OCI-LY1 (cell line): ENCODE data around the gene ATXN7L3B.
"Not testable (repeated sequence)": the region's sequence is repeated elsewhere in the genome, so short reads cannot be mapped to it uniquely, and the experiment has no call there.

Source experiments
- H2AFZ ChIP-seq: fragments of 200-600 bp; sonication (generic), shearing (Covaris generic); 2 replicates; pipeline ENCODE4 v1.6.0; 2014; ENCODE audit warnings: antibody characterized with exemption, mild to moderate bottlenecking, low read length
- H3F3A ChIP-seq: fragments of 200-600 bp; sonication (generic), shearing (Covaris generic); 2 replicates; pipeline ENCODE4 v1.6.0; 2014; ENCODE audit warnings: mild to moderate bottlenecking, antibody characterized with exemption, low read length, moderate library complexity; ENCODE audit not compliant: insufficient read depth
- H3K27ac ChIP-seq: fragments of 200-600 bp; sonication (generic); 2 replicates; pipeline ENCODE4 v1.5.1; 2014; ENCODE audit warnings: low read length, mixed run types, mild to moderate bottlenecking, low read depth; ENCODE audit not compliant: poor library complexity, severe bottlenecking
- H3K27me3 ChIP-seq: fragments of 200-600 bp; sonication (generic); 2 replicates; pipeline ENCODE4 v1.6.0; 2014; ENCODE audit warnings: antibody characterized with exemption, mild to moderate bottlenecking, low read length, moderate library complexity; ENCODE audit not compliant: insufficient read depth
- H3K36me3 ChIP-seq: fragments of 200-600 bp; sonication (generic); 2 replicates; pipeline ENCODE4 v1.6.1; 2014; ENCODE audit warnings: mild to moderate bottlenecking, antibody characterized with exemption, low read length, moderate library complexity, mixed read lengths; ENCODE audit not compliant: insufficient read depth
- H3K4me1 ChIP-seq: fragments of 200-600 bp; sonication (generic); 2 replicates; pipeline ENCODE4 v1.5.1; 2014; ENCODE audit warnings: mild to moderate bottlenecking, low read length, moderate library complexity; ENCODE audit not compliant: insufficient read depth, severe bottlenecking
- H3K4me2 ChIP-seq: fragments of 200-600 bp; sonication (generic), shearing (Covaris generic); 2 replicates; pipeline ENCODE4 v1.6.1; 2014; ENCODE audit warnings: low read length
- H3K4me3 ChIP-seq: fragments of 200-600 bp; sonication (generic); 2 replicates; pipeline ENCODE4 v1.5.1; 2014; ENCODE audit warnings: low read length, low read depth, mild to moderate bottlenecking, mixed read lengths; ENCODE audit not compliant: poor library complexity, severe bottlenecking
- H3K79me2 ChIP-seq: fragments of 200-600 bp; shearing (Covaris generic); 2 replicates; pipeline ENCODE4 v1.6.1; 2016; ENCODE audit warnings: mixed run types, low read length, mixed read lengths; ENCODE audit not compliant: insufficient read depth
- H3K9ac ChIP-seq: fragments of 200-600 bp; sonication (generic), shearing (Covaris generic); 2 replicates; pipeline ENCODE4 v1.6.1; 2014; ENCODE audit warnings: mild to moderate bottlenecking, low read length, mixed read lengths
- H3K9me2 ChIP-seq: fragments of 200-600 bp; sonication (generic), shearing (Covaris generic); 2 replicates; pipeline ENCODE4 v1.6.1; 2014; ENCODE audit warnings: low read depth, mild to moderate bottlenecking, low read length, mixed read lengths
- H3K9me3 ChIP-seq: fragments of 200-600 bp; shearing (Covaris generic); 2 replicates; pipeline ENCODE4 v1.6.1; 2014; ENCODE audit warnings: low read length, mixed read lengths
- H4K20me1 ChIP-seq: fragments of 200-600 bp; sonication (generic), shearing (Covaris generic); 2 replicates; pipeline ENCODE4 v1.6.0; 2016; ENCODE audit warnings: mild to moderate bottlenecking, low read length; ENCODE audit not compliant: insufficient read depth
- EZH2 ChIP-seq: fragments of 200-600 bp; sonication (generic), shearing (Covaris generic); IDR thresholded peaks from 2 replicates; pipeline ENCODE4 v1.8.0; 2017; ENCODE audit warnings: borderline replicate concordance, mixed run types, mild to moderate bottlenecking, antibody characterized with exemption, low read length, moderate library complexity, mixed read lengths
- TF ChIP-seq, protein P1 (sequence below): fragments of 200-600 bp; sonication (generic), shearing (Covaris generic); IDR thresholded peaks from 2 replicates; pipeline ENCODE4 v1.5.1; 2017; ENCODE audit warnings: mild to moderate bottlenecking, antibody characterized with exemption, low read length, moderate library complexity, mixed read lengths

Gene ATXN7L3B

DNA sequence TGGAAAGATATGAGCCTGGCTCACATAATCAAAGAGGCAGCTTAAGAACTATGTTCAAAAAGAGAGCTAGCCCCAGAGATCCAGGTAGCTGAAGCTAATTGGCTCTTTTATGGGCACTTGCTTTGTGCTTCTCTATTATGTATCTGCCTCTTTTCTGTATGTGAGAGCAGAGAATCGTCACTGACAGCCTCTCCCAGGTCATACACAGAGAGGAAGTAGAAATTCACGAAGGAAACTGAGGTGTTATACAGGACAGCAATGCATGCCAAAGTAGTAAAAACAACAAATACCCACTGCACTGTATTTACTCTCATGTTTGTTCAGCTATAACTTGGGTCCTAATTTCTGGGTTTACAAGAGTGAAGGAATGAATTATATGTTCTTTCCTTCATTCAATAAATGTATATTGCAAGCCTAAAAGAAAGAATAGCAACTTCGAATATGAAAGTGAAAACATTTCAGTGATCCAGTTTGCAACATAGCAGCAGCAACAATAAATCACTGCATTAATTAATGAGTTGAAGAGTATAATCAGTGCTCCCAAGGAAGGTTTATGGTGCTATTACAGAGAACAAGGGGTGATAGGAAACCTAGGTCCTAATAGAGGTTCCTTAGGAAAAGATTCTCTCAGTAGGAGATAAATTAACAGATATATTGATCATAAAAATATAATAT is 47.1 kb upstream of the ATXN7L3B start:
- Histone ChIP-seq H3K27ac (no peak overlapping the region), H3K36me3 (no peaks in the 10 kb centered on the region), H3K9me2 (no peaks in the 10 kb centered on the region), H3K9me3 (no peaks in the 10 kb centered on the region), H3K9ac (no peak overlapping the region), H2AFZ (no peak overlapping the region), H3K4me1 (no peaks in the 10 kb centered on the region), H3K4me3 (no peak overlapping the region), H3F3A (no peaks in the 10 kb centered on the region), H4K20me1 (no peaks in the 10 kb centered on the region), H3K79me2 (no peaks in the 10 kb centered on the region), H3K4me2 (no peak overlapping the region), H3K27me3 (no peaks in the 10 kb centered on the region)
- TF ChIP-seq EZH2: no peak
- TF ChIP-seq, protein P1, sequence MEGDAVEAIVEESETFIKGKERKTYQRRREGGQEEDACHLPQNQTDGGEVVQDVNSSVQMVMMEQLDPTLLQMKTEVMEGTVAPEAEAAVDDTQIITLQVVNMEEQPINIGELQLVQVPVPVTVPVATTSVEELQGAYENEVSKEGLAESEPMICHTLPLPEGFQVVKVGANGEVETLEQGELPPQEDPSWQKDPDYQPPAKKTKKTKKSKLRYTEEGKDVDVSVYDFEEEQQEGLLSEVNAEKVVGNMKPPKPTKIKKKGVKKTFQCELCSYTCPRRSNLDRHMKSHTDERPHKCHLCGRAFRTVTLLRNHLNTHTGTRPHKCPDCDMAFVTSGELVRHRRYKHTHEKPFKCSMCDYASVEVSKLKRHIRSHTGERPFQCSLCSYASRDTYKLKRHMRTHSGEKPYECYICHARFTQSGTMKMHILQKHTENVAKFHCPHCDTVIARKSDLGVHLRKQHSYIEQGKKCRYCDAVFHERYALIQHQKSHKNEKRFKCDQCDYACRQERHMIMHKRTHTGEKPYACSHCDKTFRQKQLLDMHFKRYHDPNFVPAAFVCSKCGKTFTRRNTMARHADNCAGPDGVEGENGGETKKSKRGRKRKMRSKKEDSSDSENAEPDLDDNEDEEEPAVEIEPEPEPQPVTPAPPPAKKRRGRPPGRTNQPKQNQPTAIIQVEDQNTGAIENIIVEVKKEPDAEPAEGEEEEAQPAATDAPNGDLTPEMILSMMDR: no peak

- H3K9ac ChIP-seq: no peak overlapping the region
- H3K9me3 ChIP-seq: no peaks in the 10 kb centered on the region
- no peaks in the 10 kb centered on the region for H3K36me3 ChIP-seq
- no peak overlapping the region for H3K4me2 ChIP-seq
- TF ChIP-seq, protein P1: no peak
- TF ChIP-seq EZH2: no peak
- H3K79me2 ChIP-seq: no peaks in the 10 kb centered on the region
- no peak overlapping the region for H2AFZ ChIP-seq
- no peaks in the 10 kb centered on the region for H3K9me2 ChIP-seq
- no peak overlapping the region for H3K27ac ChIP-seq
- no peaks in the 10 kb centered on the region for H3K27me3 ChIP-seq
- H3K4me3 ChIP-seq: no peak overlapping the region
- H4K20me1 ChIP-seq: no peaks in the 10 kb centered on the region
- H3F3A ChIP-seq: no peaks in the 10 kb centered on the region
- H3K4me1 ChIP-seq: no peaks in the 10 kb centered on the region
Measured at GRCh38 chr12:74491374-74491773, 46.3 kb upstream of the ATXN7L3B start.

GRCh38 chr12:74499192-74499591 is 38.4 kb upstream of the ATXN7L3B start:
- Histone ChIP-seq H3K27ac (no peak overlapping the region), H3K9me2 (no peaks in the 10 kb centered on the region), H3K9ac (no peak overlapping the region), H3K9me3 (no peaks in the 10 kb centered on the region), H3K27me3 (no peaks in the 10 kb centered on the region), H2AFZ (no peak overlapping the region), H3K4me3 (no peak overlapping the region), H3K4me2 (no peak overlapping the region), H3F3A (no peaks in the 10 kb centered on the region), H4K20me1 (no peaks in the 10 kb centered on the region), H3K4me1 (no peaks in the 10 kb centered on the region), H3K36me3 (no peaks in the 10 kb centered on the region), H3K79me2 (no peaks in the 10 kb centered on the region)
- no peak for TF ChIP-seq EZH2
- TF ChIP-seq, protein P1: no peak

- not testable (repeated sequence) for H4K20me1 ChIP-seq, H3K4me1 ChIP-seq, H3K27me3 ChIP-seq, H3K4me3 ChIP-seq, H3K9me3 ChIP-seq, H3K4me2 ChIP-seq, H2AFZ ChIP-seq, H3K36me3 ChIP-seq, H3F3A ChIP-seq, H3K27ac ChIP-seq, H3K9ac ChIP-seq, H3K79me2 ChIP-seq, H3K9me2 ChIP-seq
Measured at GRCh38 chr12:74508873-74509657, 28.6 kb upstream of the ATXN7L3B start.
